CD4-positive, alpha-beta T cell treated with Interleukin-15 for 1 hour (primary cell): ENCODE measurements around the gene UQCR10.
A peak's percentile ranks its signal among the peaks of the same experiment; 100 is the strongest.

Experiments
- DNase-seq: peaks from one replicate; pipeline ENCODE4 v3.0.0-alpha.2; 2020

The UQCR10 gene

DNA sequence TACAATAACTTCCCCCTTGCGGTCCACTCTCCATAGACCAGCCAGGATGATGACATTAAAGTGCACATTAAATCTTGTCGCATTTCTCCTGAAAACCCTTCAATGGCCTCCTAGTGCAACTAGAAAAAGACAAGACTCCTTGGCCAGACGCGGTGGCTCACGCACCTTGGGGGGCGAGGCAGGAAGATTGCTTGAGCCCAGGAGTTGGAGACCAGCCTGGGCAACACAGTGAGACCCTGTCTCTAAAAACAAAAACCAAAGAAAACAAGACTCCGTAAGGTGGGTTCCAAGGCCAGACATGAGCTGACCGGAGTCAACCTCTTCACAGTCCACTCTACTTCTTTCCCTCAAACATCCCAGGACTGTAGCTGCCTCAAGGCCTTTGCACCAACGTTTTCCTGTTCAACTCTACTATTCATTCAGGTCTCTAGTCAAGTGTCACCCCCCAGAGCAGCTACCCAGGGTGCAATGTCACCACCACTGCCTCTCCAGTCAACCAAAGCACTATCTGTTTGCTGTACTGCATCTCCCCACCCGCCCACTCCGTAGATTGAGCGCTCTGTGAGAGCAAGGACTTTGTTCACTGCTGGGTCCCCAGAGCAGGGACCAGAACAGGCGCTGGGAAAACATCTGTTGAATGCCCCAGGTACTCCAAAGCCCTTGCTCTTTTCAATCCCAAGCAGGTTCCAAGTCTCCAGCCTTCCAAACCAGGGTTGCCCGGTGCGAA lies 1.1 kb upstream of the UQCR10 start:
- DNase-seq: no peak

DNA sequence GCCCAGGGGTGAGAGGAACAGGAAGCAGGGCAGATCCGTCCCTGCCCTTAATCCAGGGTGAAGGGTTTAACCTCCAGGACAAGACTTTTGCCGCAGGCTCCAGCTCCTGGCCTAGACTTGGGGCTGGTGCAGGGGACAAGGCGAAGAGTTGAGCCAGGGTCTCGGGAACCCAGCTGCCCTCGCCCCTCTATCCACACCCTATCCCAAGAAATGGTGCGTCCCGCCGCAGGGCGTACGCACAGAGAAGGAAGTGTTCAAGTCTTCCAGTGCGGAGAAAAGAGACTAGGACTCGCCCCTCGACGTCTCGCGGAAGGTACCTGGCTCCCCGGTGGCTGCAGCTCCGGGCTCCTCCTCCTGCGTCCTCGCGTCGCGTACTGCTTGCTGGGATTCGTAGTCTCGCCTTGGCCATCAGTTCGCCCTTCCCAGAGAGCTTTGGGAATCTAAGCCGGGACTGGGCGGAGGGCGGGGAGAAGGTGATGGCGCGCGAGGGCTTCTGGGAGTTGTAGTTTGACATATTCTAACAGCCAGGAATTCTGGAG lies 468 bp upstream of the UQCR10 start, which contains the start of gene ZMAT5:
ZMAT5 (minus strand) TSS at position 376 of the 539 bp plus-strand sequence. CDS start 18,463 bp downstream, outside the sequence.
- peak; percentile 95 for DNase-seq

DNA sequence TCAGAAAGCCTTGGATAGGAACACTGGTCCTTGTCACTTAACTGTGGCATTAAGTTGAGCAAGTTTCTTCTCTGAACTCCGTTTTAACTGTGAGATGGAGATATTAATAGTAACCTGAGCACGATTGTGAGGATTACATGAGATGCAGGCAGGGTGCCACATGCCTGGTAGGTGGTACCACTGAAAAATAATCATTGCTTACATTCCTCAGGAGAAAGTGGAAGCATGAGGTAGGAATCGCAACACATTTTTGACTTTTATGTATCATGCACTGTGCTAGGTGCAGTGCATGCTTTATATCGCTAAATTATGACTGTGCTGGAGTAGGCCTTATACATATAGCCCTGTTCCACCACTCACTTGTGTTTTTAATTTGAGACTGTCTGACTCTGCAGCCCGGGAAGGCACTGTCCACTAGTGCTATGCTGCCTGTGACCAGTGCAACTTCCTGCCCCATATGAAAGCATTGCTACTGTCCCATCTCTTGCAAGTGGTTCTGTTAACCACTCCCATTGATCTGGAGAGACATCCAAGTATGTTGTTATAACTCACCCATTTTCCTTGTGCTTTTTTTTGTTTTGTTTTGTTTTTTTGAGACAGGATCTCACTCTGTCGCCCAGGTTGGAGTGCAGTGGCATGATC lies 1.0 kb downstream of the UQCR10 start:
- DNase-seq: no peak

GRCh38 chr22:29769723-29770321 lies 2.7 kb downstream of the UQCR10 start:
- DNase-seq: no peak

GRCh38 chr22:29772170-29772641 lies 5.0 kb downstream of the UQCR10 start:
- DNase-seq: no peak

DNA sequence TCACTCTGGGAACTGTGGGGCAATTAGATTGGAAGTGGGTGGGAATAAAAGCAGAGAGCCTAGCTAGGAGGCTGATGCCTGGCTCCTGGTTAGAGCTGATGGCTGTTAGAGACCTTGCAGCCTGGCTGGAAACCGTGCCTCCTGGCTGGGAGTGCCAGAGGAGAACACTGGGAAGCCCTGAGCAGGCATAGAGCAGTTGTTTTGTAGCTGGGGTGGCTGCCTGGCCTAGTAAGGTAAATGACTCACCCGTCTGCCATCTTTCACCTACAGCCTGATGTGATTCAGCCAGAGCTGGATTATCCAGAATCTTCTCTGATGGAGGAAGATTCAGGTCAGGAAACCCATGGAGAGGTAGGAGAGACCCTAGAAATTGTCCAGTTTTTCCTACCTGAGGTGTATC lies 6.1 kb downstream of the UQCR10 start:
- no peak for DNase-seq

- DNase-seq: no peak
These were observed 13.1 kb downstream of the UQCR10 start for GRCh38 chr22:29780220-29780619.

DNA sequence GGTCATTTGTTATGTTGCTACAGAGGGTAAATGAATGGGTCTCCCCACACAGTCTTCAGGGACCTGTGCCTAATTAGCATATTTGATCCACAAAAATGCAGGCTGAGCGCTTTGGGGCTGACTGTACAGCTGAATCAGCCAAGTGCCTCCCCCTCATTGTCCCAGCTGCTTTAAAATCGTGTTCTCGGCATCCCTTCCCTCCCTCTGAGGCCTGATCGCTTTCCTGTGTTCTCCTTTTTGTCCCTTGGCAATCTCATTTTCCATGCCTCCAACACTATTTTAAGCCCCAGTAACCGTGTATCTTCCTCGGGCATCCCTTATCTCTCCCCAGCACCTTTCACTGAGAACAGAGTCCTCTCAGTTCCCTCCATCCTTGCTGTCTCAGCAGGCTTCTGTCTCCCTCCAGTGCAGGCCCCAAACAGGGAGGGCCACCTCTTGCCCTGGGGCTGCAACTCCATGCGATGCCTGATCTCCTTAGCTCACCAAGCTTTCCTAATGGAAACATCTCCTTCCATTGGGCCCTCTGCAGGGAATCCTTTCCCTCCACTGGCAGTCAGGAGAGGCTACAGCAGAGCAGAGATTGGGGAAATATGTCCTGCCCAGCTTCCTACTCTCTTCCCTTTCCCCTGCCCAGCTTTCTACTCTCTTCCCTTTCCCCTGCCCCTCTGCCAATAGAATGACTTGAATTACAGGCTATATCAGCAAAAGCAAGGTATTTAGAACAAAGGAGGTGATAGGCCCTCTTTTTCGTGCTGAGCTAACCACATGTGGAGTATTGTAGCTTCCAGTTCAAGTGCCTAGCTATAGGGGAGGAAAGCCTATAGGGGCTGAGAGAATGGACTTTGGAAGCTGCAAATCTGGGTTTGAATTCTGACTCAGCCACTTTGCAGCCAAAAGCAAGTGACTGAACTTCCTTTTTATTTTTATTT lies 13.8 kb downstream of the UQCR10 start:
- no peak for DNase-seq

GRCh38 chr22:29782061-29782845 lies 15.1 kb downstream of the UQCR10 start:
- no peak for DNase-seq

- DNase-seq: no peak
These were observed 17.5 kb downstream of the UQCR10 start for GRCh38 chr22:29784451-29785361.

DNA sequence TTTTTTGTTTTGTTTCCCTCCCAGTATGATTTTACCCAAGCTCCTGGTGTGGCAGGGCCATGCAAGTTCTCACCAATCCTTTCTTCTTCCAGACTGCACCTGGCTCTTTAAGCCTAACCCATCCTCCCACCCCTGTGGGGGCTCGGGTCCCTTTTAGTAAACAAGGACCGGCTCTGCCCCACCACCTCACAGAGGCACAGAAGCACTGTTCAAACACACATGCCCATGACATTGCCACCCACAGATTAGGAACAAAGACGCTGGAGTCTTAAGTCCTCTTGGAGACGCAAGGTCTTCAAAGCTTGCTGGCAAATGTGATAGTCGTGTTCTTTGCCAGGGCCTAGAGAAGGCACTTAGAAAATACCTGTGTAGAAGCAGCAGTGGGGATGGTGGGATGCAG lies 18.9 kb downstream of the UQCR10 start:
- DNase-seq: no peak

- no peak for DNase-seq
These were observed 20.3 kb downstream of the UQCR10 start for GRCh38 chr22:29787371-29787980.

DNA sequence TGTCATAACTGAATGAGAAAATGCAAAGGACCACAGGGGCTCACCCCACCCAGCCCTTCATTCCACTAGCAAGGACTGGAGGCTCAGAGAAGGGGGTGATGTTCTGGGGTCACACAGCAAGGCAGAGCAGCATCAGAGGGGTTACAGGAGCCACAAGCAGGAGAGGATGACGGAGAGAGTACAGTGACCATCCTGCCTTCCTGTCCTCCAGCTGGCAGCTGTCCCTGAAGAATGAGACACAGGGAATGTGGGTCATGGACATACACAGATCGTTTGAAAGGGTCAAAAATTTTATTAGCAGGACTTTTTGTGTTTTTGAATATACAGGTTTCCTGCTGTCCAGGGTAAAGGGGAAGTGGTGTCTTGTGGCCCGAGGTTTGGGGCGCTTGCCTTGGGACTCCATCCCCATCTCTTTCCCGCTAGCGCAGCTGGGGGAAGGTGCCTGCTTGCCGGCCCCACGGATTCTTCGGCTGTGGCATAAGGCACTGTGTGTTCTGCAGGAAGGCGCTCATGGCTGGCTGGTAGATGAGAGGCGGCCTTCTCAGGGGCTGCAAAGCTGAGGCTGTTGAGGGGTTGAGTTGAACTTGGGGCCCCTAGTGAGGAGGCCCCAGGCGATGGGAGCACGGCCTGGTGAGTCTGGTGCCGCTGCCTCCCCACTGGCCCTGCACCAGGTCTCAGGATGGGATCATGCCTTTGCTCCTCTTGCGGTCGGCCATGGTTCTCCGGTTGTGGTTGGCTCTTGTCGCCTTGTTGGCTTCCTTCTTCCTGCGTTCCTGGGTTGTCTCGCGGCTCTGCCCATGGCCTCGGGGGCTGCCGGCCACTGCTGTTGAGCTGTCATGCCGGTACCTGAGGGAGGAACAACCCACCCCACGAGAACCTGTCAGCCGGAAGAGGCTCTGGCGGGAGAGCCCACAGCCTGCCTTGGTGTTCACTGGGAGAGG lies 21.4 kb downstream of the UQCR10 start:
- DNase-seq: no peak

GRCh38 chr22:29790061-29790460 lies 22.9 kb downstream of the UQCR10 start:
- DNase-seq: no peak

DNA sequence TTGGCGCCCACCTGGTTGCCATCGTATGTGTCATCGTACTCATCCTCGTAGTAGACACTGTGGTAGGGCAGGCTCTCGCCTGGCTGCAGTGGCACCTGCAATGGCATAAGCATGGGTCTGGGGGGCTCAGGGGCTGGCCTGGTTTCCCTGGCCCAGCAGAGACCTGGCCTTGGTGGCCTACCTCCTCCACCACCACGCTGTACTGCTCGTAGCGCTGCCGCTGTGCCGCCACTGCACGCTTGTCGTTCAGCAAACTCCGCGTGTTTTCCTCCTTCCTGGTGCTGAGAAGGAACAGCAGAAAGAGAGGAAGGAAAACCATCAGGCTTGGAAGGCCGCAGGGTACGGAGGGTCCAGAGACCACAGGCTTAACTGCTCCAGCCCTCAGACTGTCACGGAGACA lies 26.2 kb downstream of the UQCR10 start:
- no peak for DNase-seq

DNA sequence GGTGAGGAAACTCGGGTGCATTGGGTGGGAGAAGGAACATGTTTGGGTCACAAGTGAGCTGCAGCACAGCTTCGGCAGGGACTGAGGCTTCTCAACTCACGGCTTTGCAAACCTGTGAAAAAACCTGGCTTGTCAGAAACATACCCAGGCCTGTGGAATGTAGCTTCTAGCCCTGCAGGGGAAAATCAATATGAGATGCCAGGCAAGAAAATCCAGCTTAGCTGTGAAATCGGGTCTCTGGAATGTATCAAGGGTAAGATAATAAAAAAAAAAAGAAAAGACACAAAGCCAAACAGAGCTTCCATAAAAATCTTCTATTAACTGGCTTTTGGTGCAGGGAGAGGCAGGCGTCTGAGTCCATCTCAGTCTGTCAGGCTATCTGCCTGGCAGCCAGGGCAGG lies 28.5 kb downstream of the UQCR10 start:
- no peak for DNase-seq

DNA sequence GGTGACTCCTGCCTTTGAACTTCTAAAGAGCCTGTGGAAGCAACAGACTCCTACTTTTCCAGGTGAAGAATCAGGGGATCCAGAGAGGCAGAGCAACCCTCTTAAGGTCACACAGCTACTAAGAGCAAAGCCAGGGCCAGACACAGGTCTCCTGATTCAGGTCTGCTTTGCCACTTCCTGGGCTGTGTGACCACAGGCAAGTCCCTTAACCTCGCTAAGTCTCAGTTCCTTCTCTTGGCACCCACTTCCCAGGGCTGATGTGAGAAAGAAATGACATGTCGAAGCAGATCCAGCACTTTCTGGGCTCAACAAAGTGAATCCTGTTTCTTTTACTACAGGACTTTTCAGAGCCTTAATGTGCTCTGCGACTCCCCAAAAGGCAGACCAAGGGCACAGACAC lies 30.2 kb downstream of the UQCR10 start:
- peak; percentile 22 for DNase-seq

DNA sequence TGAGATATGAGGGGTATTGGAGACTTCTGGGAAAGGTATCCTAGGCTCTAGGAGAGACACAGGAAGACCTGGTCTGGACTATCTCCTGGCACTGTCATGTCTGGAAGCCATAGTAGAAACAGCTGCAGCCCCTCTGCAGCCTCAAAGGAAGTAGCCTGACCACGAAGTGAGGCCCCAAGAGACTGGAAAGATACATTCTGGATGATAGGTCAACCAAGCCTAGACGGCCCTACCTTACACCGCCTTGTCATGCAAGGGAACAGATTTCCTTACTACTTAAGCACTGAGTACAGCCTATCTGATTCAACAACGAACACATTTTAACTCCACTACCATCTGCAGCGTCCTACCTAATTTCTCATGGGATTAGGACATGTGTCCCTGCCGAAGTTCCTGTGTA lies 31.1 kb downstream of the UQCR10 start:
- DNase-seq: no peak

- DNase-seq: no peak
These were observed 31.6 kb downstream of the UQCR10 start for GRCh38 chr22:29798801-29799200.
